Keratinocyte (primary cell): Measurements from ENCODE around the gene LTV1. TPM values are rescaled to one million over a fixed set of nuclear protein-coding genes. Genes with fewer than 3 reads are reported as not detected.

ENCODE experiments used
- DNase-seq: peaks from one replicate; pipeline ENCODE4 v3.0.0-alpha.2; 2011; ENCODE audit warnings: low read depth, missing footprints, low spot score
- FAIRE-seq: peaks from 2 replicates; lab custom pipeline; 2011; peaks lifted over from hg19 to GRCh38; lab: Jason Lieb, UNC
- H2AFZ ChIP-seq: 2 replicates; pipeline ENCODE4 v1.6.0; 2012; ENCODE audit warnings: low read length, control low read depth, inconsistent platforms; ENCODE audit not compliant: control insufficient read depth
- H3K27ac ChIP-seq: 2 replicates; pipeline ENCODE4 v1.5.1; 2011; ENCODE audit warnings: low read length; ENCODE audit not compliant: control insufficient read depth, insufficient read depth
- H3K27me3 ChIP-seq: 3 replicates; pipeline ENCODE4 v1.6.0; 2011; ENCODE audit warnings: low read length; ENCODE audit not compliant: control insufficient read depth, insufficient read depth; ENCODE audit errors: extremely low read depth
- H3K36me3 ChIP-seq, 2 experiments: 2 replicates in 1 of 2; 3 replicates in 1 of 2; pipeline ENCODE4 v1.5.1; 2011; ENCODE audit warnings: low read length in 2 of 2, mild to moderate bottlenecking in 1 of 2; ENCODE audit not compliant: control insufficient read depth in 2 of 2, insufficient read depth in 2 of 2; ENCODE audit errors: extremely low read depth in 1 of 2
- H3K4me1 ChIP-seq: 3 replicates; pipeline ENCODE4 v1.5.1; 2011; ENCODE audit warnings: low read length; ENCODE audit not compliant: control insufficient read depth, insufficient read depth; ENCODE audit errors: extremely low read depth
- H3K4me2 ChIP-seq: 3 replicates; pipeline ENCODE4 v1.6.0; 2011; ENCODE audit warnings: low read depth, low read length; ENCODE audit not compliant: control insufficient read depth, insufficient read depth; ENCODE audit errors: extremely low read depth
- H3K4me3 ChIP-seq, 3 experiments: fragments of 200-600 bp in 1 of 3; sonication (generic) in 1 of 3; 2 replicates in 2 of 3; 3 replicates in 1 of 3; pipeline ENCODE4 v1.5.1; 2011 to 2016; ENCODE audit warnings: low read length in 3 of 3, mild to moderate bottlenecking in 3 of 3, control low read depth in 2 of 3, inconsistent platforms in 1 of 3, low read depth in 1 of 3, mixed read lengths in 1 of 3, mixed run types in 1 of 3, moderate library complexity in 1 of 3; ENCODE audit not compliant: control insufficient read depth in 2 of 3, insufficient read depth in 2 of 3; ENCODE audit errors: extremely low read depth in 1 of 3
- H3K79me2 ChIP-seq: 2 replicates; pipeline ENCODE4 v1.6.0; 2012; ENCODE audit warnings: low read length; ENCODE audit not compliant: control insufficient read depth, insufficient read depth
- H3K9ac ChIP-seq: 3 replicates; pipeline ENCODE4 v1.6.0; 2011; ENCODE audit warnings: low read length; ENCODE audit not compliant: control insufficient read depth, insufficient read depth; ENCODE audit errors: extremely low read depth
- H3K9me1 ChIP-seq: 3 replicates; pipeline ENCODE4 v1.6.0; 2011; ENCODE audit warnings: low read length; ENCODE audit not compliant: control insufficient read depth, insufficient read depth; ENCODE audit errors: extremely low read depth
- H3K9me3 ChIP-seq: 2 replicates; pipeline ENCODE4 v1.5.1; 2012; ENCODE audit warnings: low read depth, low read length; ENCODE audit not compliant: control insufficient read depth
- H4K20me1 ChIP-seq: 3 replicates; pipeline ENCODE4 v1.6.0; 2011; ENCODE audit warnings: low read length; ENCODE audit not compliant: control insufficient read depth, insufficient read depth; ENCODE audit errors: extremely low read depth
- EZH2 ChIP-seq: IDR thresholded peaks from one replicate; pipeline ENCODE4 v1.6.1; 2012; ENCODE audit warnings: inconsistent platforms, mild to moderate bottlenecking, low read length, moderate library complexity
- dilution Hi-C: fragments of 300-500 bp; cut with MboI; formaldehyde crosslinking; loops from one replicate; pipeline ENCODE4 v1.7.0; 2020; ENCODE audit warnings: low sequenced_read_pairs; ENCODE audit not compliant: extremely low pct_ligation_motif_present
- polyA plus RNA-seq, 5 experiments: library from polyadenylated mRNA; depleted of rRNA in 3 of 5; stranded (reverse) in 3 of 5; stranded (forward) in 1 of 5; unstranded in 1 of 5; fragments of >200 nt; gene quantifications; 1 replicate in 1 of 5; 2 replicates in 3 of 5; 3 replicates in 1 of 5; pipeline versions ENCODE4 v1.2.1 to v1.2.3, GENCODE V29; 2011 to 2012; ENCODE audit warnings: missing spikeins in 2 of 5, low read depth in 1 of 5, low replicate concordance in 1 of 5
- TF ChIP-seq, protein P1 (sequence below), 3 experiments: IDR thresholded peaks in 1 of 3; conservative IDR thresholded peaks in 1 of 3; optimal IDR thresholded peaks in 1 of 3; 2 replicates in 2 of 3; 3 replicates in 1 of 3; pipeline versions ENCODE3 to v1.5.1; 2011; ENCODE audit warnings: low read length in 3 of 3, mild to moderate bottlenecking in 3 of 3, moderate library complexity in 2 of 3, control low read depth in 1 of 3, inconsistent platforms in 1 of 3; ENCODE audit not compliant: insufficient read depth in 2 of 3; ENCODE audit errors: extremely low read depth in 1 of 3

LTV1 gene
- polyA plus RNA-seq, 1 donor (not counting 4 experiments of a cell fraction or from before 2014, with no cell fraction given), result 35.2 TPM

DNA sequence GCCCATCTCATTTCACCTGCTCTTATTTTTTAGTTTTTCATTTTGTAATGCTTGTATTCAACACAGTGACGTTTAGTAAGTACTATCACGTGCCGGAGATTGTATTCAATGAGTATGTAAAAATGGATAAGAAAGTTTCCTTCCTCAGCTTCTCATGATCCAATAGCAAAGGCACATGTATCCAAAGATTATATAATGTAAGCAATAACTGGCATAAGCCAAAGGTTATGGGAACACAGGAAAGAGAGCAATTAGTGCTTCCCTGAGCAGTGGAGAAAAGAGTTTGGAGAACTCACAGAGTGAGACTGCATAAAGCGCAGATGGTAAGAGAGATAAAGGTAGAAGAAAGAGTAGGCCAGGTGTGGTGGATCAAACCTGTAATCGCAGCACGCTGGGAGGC, 21.8 kb upstream of the LTV1 start:
- DNase-seq (no peak), FAIRE-seq (no peak)
- Histone ChIP-seq H2AFZ (no peak overlapping the region), H3K27me3 (no peaks in the 10 kb centered on the region), H3K9ac (no peak overlapping the region), H3K9me3 (no peaks in the 10 kb centered on the region), H3K9me1 (no peaks in the 10 kb centered on the region), H3K79me2 (no peaks in the 10 kb centered on the region), H4K20me1 (no peaks in the 10 kb centered on the region), H3K27ac (no peak overlapping the region), H3K4me3 (no peak overlapping the region), H3K4me1 (peaks cover 12% of the 10 kb centered on the region), H3K4me2 (no peak overlapping the region), H3K36me3 (no peaks in the 10 kb centered on the region)
- dilution Hi-C loops, result no loop called here
- TF ChIP-seq, protein P1, sequence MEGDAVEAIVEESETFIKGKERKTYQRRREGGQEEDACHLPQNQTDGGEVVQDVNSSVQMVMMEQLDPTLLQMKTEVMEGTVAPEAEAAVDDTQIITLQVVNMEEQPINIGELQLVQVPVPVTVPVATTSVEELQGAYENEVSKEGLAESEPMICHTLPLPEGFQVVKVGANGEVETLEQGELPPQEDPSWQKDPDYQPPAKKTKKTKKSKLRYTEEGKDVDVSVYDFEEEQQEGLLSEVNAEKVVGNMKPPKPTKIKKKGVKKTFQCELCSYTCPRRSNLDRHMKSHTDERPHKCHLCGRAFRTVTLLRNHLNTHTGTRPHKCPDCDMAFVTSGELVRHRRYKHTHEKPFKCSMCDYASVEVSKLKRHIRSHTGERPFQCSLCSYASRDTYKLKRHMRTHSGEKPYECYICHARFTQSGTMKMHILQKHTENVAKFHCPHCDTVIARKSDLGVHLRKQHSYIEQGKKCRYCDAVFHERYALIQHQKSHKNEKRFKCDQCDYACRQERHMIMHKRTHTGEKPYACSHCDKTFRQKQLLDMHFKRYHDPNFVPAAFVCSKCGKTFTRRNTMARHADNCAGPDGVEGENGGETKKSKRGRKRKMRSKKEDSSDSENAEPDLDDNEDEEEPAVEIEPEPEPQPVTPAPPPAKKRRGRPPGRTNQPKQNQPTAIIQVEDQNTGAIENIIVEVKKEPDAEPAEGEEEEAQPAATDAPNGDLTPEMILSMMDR (optimal IDR thresholded peaks at IDR 0.05 in 1 of 3, IDR thresholded peaks at IDR 0.05 in 1 of 3, conservative IDR thresholded peaks at IDR 0.05 in 1 of 3; ENCODE audit: extremely low read depth in 1 of 3, insufficient read depth in 2 of 3, low read length in 3 of 3), result no peak
- TF ChIP-seq EZH2, result no peak

DNA sequence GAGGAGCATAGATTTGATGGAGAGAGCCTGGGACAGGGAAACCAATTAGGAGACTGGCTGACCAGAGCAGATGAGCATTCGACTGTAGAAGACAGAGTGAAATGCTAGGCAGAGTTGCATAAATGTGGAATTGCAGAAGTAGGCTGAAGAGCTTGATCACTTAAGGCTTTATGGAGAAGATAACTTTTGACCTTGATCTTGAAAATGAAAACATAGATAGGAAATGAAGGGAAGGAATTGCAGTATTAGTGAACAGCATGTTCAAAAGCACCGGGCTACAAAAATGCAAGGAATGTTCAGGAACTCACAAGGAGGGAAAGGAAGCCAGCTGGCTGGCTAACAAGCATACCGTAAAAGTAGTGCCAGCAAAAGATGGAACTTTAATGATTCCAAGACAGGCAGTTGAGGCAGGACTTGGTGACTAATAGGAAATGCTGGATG, 20.5 kb upstream of the LTV1 start:
- Histone ChIP-seq H2AFZ (no peak overlapping the region), H3K27ac (no peak overlapping the region), H3K79me2 (no peaks in the 10 kb centered on the region), H3K4me1 (peaks cover 12% of the 10 kb centered on the region), H3K4me3 (no peak overlapping the region), H3K9me3 (no peaks in the 10 kb centered on the region), H3K9ac (no peak overlapping the region), H3K27me3 (no peaks in the 10 kb centered on the region), H3K36me3 (no peaks in the 10 kb centered on the region), H3K4me2 (peak overlapping the region; percentile 30), H4K20me1 (no peaks in the 10 kb centered on the region), H3K9me1 (no peaks in the 10 kb centered on the region)
- DNase-seq (no peak), FAIRE-seq (peak; percentile 32)
- dilution Hi-C loops, result no loop called here
- TF ChIP-seq, protein P1 (optimal IDR thresholded peaks at IDR 0.05 in 1 of 3, IDR thresholded peaks at IDR 0.05 in 1 of 3, conservative IDR thresholded peaks at IDR 0.05 in 1 of 3; ENCODE audit: extremely low read depth in 1 of 3, insufficient read depth in 2 of 3, low read length in 3 of 3), result no peak
- TF ChIP-seq EZH2, result no peak
